C4-2B (cell line): ENCODE data around the gene FAM120B.

Experiments
- CTCF ChIP-seq: fragments of 450-650 bp; conservative IDR thresholded peaks from 2 replicates; pipeline ENCODE4 v1.5.1; 2017; ENCODE audit warnings: mild to moderate bottlenecking
- ZFX ChIP-seq: fragments of 450-650 bp; IDR thresholded peaks from 2 replicates; pipeline ENCODE4 v1.6.1; 2017

- TF ChIP-seq CTCF (no peak), ZFX (no peak)
Measured at GRCh38 chr6:170438861-170439260, 132.3 kb downstream of the FAM120B start.
